Left lung (tissue), 10 donors: ENCODE results near the gene RNF187. TPM values are rescaled to one million over a fixed set of nuclear protein-coding genes. Genes with fewer than 3 reads are reported as not detected.

ENCODE experiments used
- ATAC-seq: fragments of 200-7000 bp; cut with Tn5 transposase; one replicate; pipeline ENCODE4 v1.9.1; 2020; ENCODE audit warnings: moderate library complexity
- DNase-seq, 4 donors: peaks; one replicate each; pipeline ENCODE4 v3.0.0-alpha.2; 2013 to 2020
- H3K27ac ChIP-seq, 2 donors: fragments of 200-600 bp; sonication (generic) in 1 of 2; one replicate each; pipeline versions ENCODE4 v1.5.0 to v1.8.0; 2020 to 2021
- H3K27me3 ChIP-seq, 2 donors: fragments of 200-600 bp; sonication (generic) in 1 of 2; one replicate each; pipeline versions ENCODE4 v1.5.0 to v1.8.0; 2020 to 2021
- H3K36me3 ChIP-seq, 2 donors: fragments of 200-600 bp; sonication (generic) in 1 of 2; one replicate each; pipeline versions ENCODE4 v1.5.0 to v1.8.0; 2020 to 2021
- H3K4me1 ChIP-seq, 2 donors: fragments of 200-600 bp; one replicate each; pipeline ENCODE4 v1.8.0; 2021
- H3K4me3 ChIP-seq, 2 donors: fragments of 200-600 bp; sonication (generic) in 1 of 2; one replicate each; pipeline versions ENCODE4 v1.5.0 to v1.8.0; 2020 to 2021; ENCODE audit warnings: mild to moderate bottlenecking in 1 of 2
- H3K9me3 ChIP-seq, 2 donors: fragments of 200-600 bp; sonication (generic) in 1 of 2; one replicate each; pipeline versions ENCODE4 v1.5.0 to v1.8.0; 2020 to 2021
- CTCF ChIP-seq, 2 donors: fragments of 200-600 bp; sonication (generic) in 1 of 2; IDR thresholded peaks; one replicate each; pipeline versions ENCODE4 v1.5.0 to v1.8.0; 2021; ENCODE audit warnings: antibody characterized with exemption in 2 of 2
- intact Hi-C, 2 donors: fragments of 100-400 bp; cut with DNase I; formaldehyde crosslinking; loops; one replicate each; pipeline versions ENCODE4 v1.11.2 to v1.14.2; 2022
- polyA plus RNA-seq, 6 donors: library from polyadenylated mRNA; unstranded; fragments of 120-200 nt; gene quantifications; one replicate each; pipeline ENCODE4 v1.2.1, GENCODE V29; 2013; ENCODE audit not compliant: insufficient read length in 6 of 6
- total RNA-seq, 2 donors: library from RNA; stranded (reverse); fragmentation: NEBNext Ultra II Directional; extraction: Animal tissue kit (Norgen Biotek cat#: 25700); gene quantifications; one replicate each; pipeline ENCODE4 v1.2.1, GENCODE V29; 2021
- donor health status: DM: no; HTN: yes; CAD: no.
- donor health status: DM: no; HTN: no; CAD: no.

RNF187 gene
- total and polyA plus RNA-seq, 8 donors, result 60.2 to 103 (median 78.4) TPM

DNA sequence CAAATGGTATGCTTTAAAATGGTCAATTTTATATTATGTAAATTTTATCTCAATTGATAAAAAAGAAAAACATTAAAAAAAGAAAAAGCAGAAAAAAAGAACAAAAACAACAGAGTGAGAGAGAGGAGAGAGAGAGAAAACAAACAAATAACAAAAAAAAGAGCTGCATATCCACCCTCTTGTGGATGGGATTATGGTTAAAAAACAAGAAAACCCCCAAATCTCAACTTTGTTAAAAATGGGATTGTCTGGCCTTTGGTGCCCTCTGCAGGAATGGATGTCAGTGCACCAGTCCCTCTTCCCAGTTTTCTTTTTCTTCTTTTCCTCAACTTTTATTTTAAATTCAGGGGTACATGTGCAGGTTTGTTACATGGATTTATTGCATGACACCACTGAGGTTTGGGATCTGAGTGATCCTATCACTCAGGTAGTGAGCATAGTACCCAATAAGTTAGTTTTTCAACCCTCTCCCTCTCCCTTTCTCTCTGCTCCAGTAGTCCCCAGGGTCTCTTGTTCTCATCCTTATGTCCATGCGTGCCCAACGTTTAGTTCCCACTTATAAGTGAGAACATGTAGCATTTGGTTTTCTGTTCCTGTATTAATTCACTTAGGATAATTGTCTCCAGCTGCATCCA lies 28.1 kb downstream of the RNF187 start:
- ATAC-seq, result peak; percentile 65
- Histone ChIP-seq H3K27ac (no peak overlapping the region), H3K9me3 (no peaks in the 10 kb centered on the region), H3K27me3 (peaks cover 0 to 15% of the 10 kb centered on the region in 2 donors), H3K4me3 (no peak overlapping the region), H3K36me3 (no peaks in the 10 kb centered on the region), H3K4me1 (no peaks in the 10 kb centered on the region)
- DNase-seq, result peak in 2 of 4 donors; percentile 29 to 52
- intact Hi-C loops, result no loop called here
- peak; percentile 48 to 62 for TF ChIP-seq CTCF (IDR thresholded peaks at IDR 0.05)

- intact Hi-C loops, result no loop called here
- DNase-seq (no peak), ATAC-seq (no peak)
- Histone ChIP-seq H3K36me3 (no peaks in the 10 kb centered on the region), H3K27me3 (peaks cover 0 to 15% of the 10 kb centered on the region in 2 donors), H3K27ac (no peak overlapping the region), H3K4me3 (no peak overlapping the region), H3K4me1 (no peaks in the 10 kb centered on the region), H3K9me3 (no peaks in the 10 kb centered on the region)
- TF ChIP-seq CTCF (IDR thresholded peaks at IDR 0.05), result no peak
These were observed 30.5 kb downstream of the RNF187 start for GRCh38 chr1:228517655-228518054.

DNA sequence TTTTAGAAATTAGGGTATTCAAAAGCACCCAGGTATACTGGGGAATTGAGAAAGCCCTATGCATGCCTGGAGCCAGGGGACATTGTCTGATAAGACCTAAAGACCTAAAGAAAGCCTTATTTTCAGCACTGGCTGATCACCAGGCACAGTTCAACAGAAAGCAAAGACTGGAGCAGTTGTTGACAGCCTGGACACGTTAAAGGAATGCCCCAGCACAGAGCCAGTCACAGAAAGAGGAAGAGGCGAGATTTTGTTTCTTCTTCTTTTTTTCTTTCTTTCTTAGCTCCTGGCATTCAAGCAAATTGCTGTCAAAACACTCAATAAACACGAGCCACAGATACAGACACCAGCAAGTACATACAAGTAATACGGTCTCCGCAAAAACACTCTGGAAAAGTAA lies 40.4 kb downstream of the RNF187 start:
- intact Hi-C loops, result no loop called here
- DNase-seq, result no peak
- Histone ChIP-seq H3K4me1 (no peaks in the 10 kb centered on the region), H3K9me3 (no peaks in the 10 kb centered on the region), H3K27me3 (peaks cover 0 to 11% of the 10 kb centered on the region in 2 donors), H3K36me3 (no peaks in the 10 kb centered on the region), H3K4me3 (no peak overlapping the region), H3K27ac (no peak overlapping the region)
- ATAC-seq, result no peak
- no peak for TF ChIP-seq CTCF (IDR thresholded peaks at IDR 0.05)

DNA sequence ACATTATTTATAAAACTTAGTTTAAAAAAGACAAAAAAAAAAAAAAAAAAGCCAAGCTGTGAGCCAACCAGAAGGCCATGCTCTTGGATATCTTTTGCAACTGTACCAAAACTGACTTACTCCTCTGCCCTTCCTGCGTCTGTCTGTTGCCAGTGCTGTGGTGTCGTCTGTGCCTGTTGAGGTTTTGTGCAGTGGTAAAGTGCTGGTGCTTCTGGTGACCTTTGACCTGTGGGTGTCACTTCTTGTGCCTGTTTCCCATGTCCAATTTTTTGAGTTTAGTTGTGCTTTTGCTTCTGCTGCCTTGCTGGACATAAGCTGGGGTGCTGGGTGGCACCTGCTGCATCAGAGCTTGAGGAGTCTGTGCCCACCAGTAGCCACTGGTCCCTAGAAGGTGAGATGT lies 41.4 kb downstream of the RNF187 start:
- DNase-seq (no peak), ATAC-seq (no peak)
- Histone ChIP-seq H3K4me3 (no peak overlapping the region), H3K27ac (no peak overlapping the region), H3K36me3 (no peaks in the 10 kb centered on the region), H3K27me3 (peaks cover 0 to 11% of the 10 kb centered on the region in 2 donors), H3K4me1 (no peaks in the 10 kb centered on the region), H3K9me3 (no peaks in the 10 kb centered on the region)
- intact Hi-C loops, result no loop called here
- no peak for TF ChIP-seq CTCF (IDR thresholded peaks at IDR 0.05)

GRCh38 chr1:228530086-228530758 lies 43.0 kb downstream of the RNF187 start:
- H3K4me1 ChIP-seq, result no peaks in the 10 kb centered on the region
- H3K27me3 ChIP-seq, result peaks cover 0 to 11% of the 10 kb centered on the region in 2 donors
- DNase-seq (no peak), ATAC-seq (no peak)
- no peak overlapping the region for H3K27ac ChIP-seq
- no peaks in the 10 kb centered on the region for H3K36me3 ChIP-seq
- no peak overlapping the region for H3K4me3 ChIP-seq
- intact Hi-C loops, result no loop called here
- H3K9me3 ChIP-seq, result no peaks in the 10 kb centered on the region
- TF ChIP-seq CTCF (IDR thresholded peaks at IDR 0.05), result no peak
